ENCODE data around the gene TAF4. TPM values are rescaled to one million over a fixed set of nuclear protein-coding genes. Genes with fewer than 3 reads are reported as not detected.

The TAF4 gene
- total and polyA plus RNA-seq, 2 donors (not counting 3 experiments of a cell fraction or from before 2014, with no cell fraction given), result 6.1 to 19.5 TPM

- dilution Hi-C loops (cut with MboI; ENCODE audit: extremely low pct_ligation_motif_present, low sequenced_read_pairs) (no loop called here), intact Hi-C loops (cut with micrococcal nuclease) (no loop called here)
- no peak overlapping the region for H3K4me3 ChIP-seq (replicated peaks in 1 of 3; ENCODE audit: insufficient read depth in 1 of 3, low read depth in 1 of 3, low read length in 3 of 3)
- H3K9ac ChIP-seq (replicated peaks; ENCODE audit: extremely low read depth, insufficient read depth, low read length), result no peak overlapping the region
- TF ChIP-seq MAX (IDR thresholded peaks at IDR 0.05; ENCODE audit: insufficient read depth, insufficient read length) (no peak), MYC (IDR thresholded peaks at IDR 0.05; ENCODE audit: low read depth, low read length) (no peak), JUN (IDR thresholded peaks at IDR 0.05; ENCODE audit: borderline replicate concordance, insufficient read depth, insufficient read length, low read depth) (no peak), POLR2AphosphoS5 (IDR thresholded peaks at IDR 0.05; ENCODE audit: insufficient read depth, low read depth, low read length) (no peak), CTCF (IDR thresholded peaks at IDR 0.05; ENCODE audit: extremely low read depth in 1 of 2, insufficient read depth in 1 of 2, low read depth in 1 of 2, low read length in 2 of 2) (no peak), FOS (IDR thresholded peaks at IDR 0.05; ENCODE audit: borderline replicate concordance, insufficient read depth, low read length) (no peak), GATA2 (IDR thresholded peaks at IDR 0.05; ENCODE audit: insufficient read depth, insufficient read length, low read depth, low read length) (no peak), EZH2 (IDR thresholded peaks at IDR 0.05; ENCODE audit: borderline replicate concordance, low read depth, low read length, severe bottlenecking) (no peak), POLR2A (IDR thresholded peaks at IDR 0.05; ENCODE audit: low read depth, low read length) (no peak)
- no peaks in the 10 kb centered on the region for H3K79me2 ChIP-seq (ENCODE audit: control insufficient read depth, insufficient read depth, low read length)
- no peak overlapping the region for H2AFZ ChIP-seq (ENCODE audit: low read depth, low read length)
- DNase-seq (ENCODE audit: low read depth, low spot score) (no peak), FAIRE-seq (no peak)
- H4K20me1 ChIP-seq (replicated peaks; ENCODE audit: control insufficient read depth, extremely low read depth, insufficient read depth, low read length), result no peaks in the 10 kb centered on the region
- H3K9me1 ChIP-seq (replicated peaks; ENCODE audit: control insufficient read depth, extremely low read depth, insufficient read depth, low read length), result no peaks in the 10 kb centered on the region
- no peaks in the 10 kb centered on the region for H3K36me3 ChIP-seq (ENCODE audit: control insufficient read depth in 2 of 2, extremely low read depth in 1 of 2, insufficient read depth in 2 of 2, low read length in 2 of 2)
- no peaks in the 10 kb centered on the region for H3K9me3 ChIP-seq (replicated peaks; ENCODE audit: control insufficient read depth, insufficient read depth, low read length)
- no peaks in the 10 kb centered on the region for H3K27me3 ChIP-seq (ENCODE audit: control insufficient read depth in 2 of 2, insufficient read depth in 2 of 2, low read length in 2 of 2)
- no TSS peak for BruUV-seq (replicated peaks)
- POLR2A ChIA-PET, result no interaction called here
- CTCF ChIA-PET, result no interaction called here
- H3K4me2 ChIP-seq (ENCODE audit: insufficient read depth, low read length), result no peak overlapping the region
- H3K27ac ChIP-seq (ENCODE audit: insufficient read depth, low read depth, low read length), result no peak overlapping the region
- H3K4me1 ChIP-seq (ENCODE audit: control insufficient read depth, extremely low read depth, insufficient read depth, low read length), result no peaks in the 10 kb centered on the region
Observed at GRCh38 chr20:62097881-62098407, 32.3 kb upstream of the TAF4 start.

All from endothelial cell of umbilical vein (primary cell).